ENCODE measurements around the gene CNTN5.
A peak's percentile ranks its signal among the peaks of the same experiment; 100 is the strongest.

CNTN5 gene

DNA sequence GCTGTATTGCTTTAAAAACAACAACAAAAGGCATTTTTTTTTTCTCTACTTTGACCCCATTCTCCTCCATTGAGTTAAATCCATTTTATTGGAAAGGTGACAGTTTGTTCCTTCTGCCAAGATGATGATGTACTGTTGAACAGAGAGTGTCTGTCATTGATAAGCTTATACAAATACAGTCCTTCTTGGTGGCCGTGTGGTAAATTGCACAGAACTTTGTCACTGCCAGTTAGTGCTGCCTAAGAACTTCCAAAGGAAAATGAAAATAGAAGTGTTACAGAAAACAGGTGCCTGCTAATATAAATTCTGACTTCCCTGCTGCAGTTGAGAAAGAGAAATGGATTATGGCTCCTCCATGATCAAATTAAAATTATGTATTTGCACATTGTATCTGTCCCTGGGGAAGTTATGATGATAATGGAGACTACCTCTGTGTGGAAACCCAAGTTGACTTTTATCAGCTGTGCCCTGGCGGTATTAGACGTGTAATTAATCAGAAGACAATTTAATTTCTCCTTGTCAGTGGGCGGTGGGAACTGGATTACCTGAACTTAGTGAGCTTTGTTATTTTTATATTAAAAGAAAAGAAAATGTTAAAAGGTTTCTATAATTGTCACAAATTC lies 546.7 kb downstream of the CNTN5 start:
- TF ChIP-seq, protein P1, sequence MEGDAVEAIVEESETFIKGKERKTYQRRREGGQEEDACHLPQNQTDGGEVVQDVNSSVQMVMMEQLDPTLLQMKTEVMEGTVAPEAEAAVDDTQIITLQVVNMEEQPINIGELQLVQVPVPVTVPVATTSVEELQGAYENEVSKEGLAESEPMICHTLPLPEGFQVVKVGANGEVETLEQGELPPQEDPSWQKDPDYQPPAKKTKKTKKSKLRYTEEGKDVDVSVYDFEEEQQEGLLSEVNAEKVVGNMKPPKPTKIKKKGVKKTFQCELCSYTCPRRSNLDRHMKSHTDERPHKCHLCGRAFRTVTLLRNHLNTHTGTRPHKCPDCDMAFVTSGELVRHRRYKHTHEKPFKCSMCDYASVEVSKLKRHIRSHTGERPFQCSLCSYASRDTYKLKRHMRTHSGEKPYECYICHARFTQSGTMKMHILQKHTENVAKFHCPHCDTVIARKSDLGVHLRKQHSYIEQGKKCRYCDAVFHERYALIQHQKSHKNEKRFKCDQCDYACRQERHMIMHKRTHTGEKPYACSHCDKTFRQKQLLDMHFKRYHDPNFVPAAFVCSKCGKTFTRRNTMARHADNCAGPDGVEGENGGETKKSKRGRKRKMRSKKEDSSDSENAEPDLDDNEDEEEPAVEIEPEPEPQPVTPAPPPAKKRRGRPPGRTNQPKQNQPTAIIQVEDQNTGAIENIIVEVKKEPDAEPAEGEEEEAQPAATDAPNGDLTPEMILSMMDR (IDR thresholded peaks at IDR 0.05; ENCODE audit: low read length, missing control alignments), result no peak

DNA sequence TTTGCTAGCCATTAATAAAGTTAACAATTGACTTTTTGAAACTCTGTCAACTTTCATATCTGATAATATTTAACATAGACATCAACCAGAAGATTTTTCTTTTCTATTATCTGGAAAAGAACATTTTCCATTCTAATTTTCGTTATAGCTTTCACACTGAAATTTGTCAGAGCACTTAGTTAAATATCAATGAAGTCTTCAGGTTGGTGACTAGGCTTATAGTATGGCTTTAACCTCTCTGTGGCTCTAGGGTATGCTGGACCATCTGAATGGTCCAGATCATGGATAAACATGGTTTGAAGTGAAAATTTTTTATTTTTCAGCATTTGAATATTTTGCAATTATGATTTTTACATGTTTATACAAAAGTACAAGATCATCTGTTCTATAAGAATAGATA lies 548.1 kb downstream of the CNTN5 start:
- H3K4me3 ChIP-seq (replicated peaks; ENCODE audit: low read depth, low read length), result no peak overlapping the region
- TF ChIP-seq, protein P1 (IDR thresholded peaks at IDR 0.05; ENCODE audit: low read length, missing control alignments), result no peak
- no peak for DNase-seq (ENCODE audit: low read depth)

More for the DNA sequence above, 546.7 kb downstream of the CNTN5 start:
- no peak for DNase-seq (ENCODE audit: low read depth)
- no peak overlapping the region for H3K4me3 ChIP-seq (replicated peaks; ENCODE audit: low read depth, low read length)

DNA sequence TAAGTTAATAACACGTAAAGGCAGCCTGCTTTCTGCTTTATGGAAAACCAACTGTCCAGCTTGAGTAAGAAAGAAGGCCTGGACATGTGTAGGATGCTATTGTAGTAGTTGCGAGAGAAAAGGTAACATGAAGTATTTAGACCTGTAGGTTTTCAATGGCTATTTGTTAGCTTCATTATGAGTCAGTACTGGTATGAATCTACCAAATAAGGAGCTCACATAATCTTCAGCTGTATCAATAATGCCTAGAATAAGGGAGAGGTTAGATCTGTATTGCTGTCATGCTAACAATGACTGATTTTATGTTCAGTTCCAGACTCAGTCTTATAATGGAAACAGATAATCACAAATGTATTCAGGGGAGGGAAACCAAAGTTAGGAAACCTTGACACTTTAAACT lies 550.3 kb downstream of the CNTN5 start:
- no peak for DNase-seq (ENCODE audit: low read depth)
- TF ChIP-seq, protein P1 (IDR thresholded peaks at IDR 0.05; ENCODE audit: low read length, missing control alignments), result no peak
- no peak overlapping the region for H3K4me3 ChIP-seq (replicated peaks; ENCODE audit: low read depth, low read length)

DNA sequence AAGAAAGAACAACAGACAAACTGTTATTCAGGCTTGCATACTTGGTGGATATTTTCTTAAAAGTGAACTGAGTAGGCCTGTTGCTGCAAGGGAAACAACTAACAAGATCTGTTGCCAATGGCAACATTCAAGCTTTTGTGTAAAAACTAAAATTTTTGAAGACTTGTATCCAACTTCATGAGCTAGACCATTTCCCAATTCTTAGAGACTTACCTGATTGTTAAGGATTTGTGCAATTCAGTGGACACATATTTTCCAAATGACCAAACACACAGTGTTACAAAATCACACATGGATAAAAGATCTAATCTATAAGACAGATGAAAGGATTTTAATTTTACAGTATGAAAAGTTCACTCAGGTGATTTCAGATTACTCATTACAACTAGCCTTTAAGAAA lies 564.1 kb downstream of the CNTN5 start:
- H3K4me3 ChIP-seq (replicated peaks; ENCODE audit: low read depth, low read length), result no peak overlapping the region
- peak; percentile 10 for DNase-seq (ENCODE audit: low read depth)
- TF ChIP-seq, protein P1 (IDR thresholded peaks at IDR 0.05; ENCODE audit: low read length, missing control alignments), result no peak

DNA sequence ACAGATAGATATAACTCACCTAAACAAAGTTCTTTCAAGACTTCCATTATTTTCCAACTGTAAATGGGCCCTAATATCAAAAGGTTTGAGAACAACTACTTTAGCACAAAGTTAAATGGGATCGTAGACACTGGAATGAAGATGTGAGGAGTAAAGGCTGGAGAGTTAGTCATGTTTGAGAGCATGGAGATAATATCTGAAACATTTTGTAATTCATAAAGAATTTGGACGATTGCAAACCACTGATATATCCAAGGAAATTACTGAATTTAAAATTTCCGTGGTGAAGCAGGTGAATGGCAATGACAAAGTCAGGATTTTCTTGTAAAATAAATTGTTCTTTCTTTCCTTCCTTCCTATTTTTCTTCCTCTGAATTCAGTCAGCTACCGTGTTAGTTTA lies 564.9 kb downstream of the CNTN5 start:
- H3K4me3 ChIP-seq (replicated peaks; ENCODE audit: low read depth, low read length), result no peak overlapping the region
- no peak for DNase-seq (ENCODE audit: low read depth)
- TF ChIP-seq, protein P1 (IDR thresholded peaks at IDR 0.05; ENCODE audit: low read length, missing control alignments), result no peak

DNA sequence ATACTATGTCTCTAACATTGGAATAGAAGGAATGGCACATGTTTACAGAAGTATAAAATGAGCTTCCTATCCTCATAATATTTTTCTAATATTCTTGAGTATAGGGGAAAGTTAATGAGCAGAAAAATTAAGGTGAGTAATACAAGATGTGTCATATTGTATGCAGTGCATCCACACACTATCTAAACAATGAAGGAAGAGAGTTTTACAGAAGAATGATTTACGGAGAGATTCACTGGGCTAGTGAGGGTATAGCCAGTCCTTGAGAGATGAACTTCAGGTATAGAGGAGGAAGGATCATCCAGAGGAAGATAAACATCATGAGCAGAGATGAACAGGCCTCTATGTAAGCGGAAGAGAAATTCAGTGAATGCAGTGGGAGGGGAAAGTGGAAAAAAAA lies 569.0 kb downstream of the CNTN5 start:
- H3K4me3 ChIP-seq (replicated peaks; ENCODE audit: low read depth, low read length), result no peak overlapping the region
- DNase-seq (ENCODE audit: low read depth), result no peak
- TF ChIP-seq, protein P1 (IDR thresholded peaks at IDR 0.05; ENCODE audit: low read length, missing control alignments), result no peak

DNA sequence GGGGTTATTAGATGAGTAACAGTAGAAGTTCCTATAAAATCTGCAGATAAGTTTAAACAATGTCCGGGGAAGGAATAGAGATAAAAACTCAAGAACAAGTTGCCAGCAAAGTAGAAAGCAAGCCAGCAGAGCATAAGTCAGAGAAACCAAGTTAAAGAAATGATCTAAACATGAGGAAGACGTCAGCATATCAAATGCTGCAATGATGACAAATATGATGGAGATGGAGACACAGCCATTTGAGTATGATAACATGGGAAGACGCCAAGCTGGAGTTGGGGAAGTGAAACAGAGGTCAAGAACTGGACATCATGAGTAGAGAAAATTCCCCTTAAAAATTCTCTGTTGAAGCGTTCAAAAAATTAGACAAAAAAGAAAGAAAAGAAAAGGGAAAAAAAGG lies 571.5 kb downstream of the CNTN5 start:
- H3K4me3 ChIP-seq (replicated peaks; ENCODE audit: low read depth, low read length), result no peak overlapping the region
- TF ChIP-seq, protein P1 (IDR thresholded peaks at IDR 0.05; ENCODE audit: low read length, missing control alignments), result no peak
- peak; percentile 54 for DNase-seq (ENCODE audit: low read depth)

All from fibroblast of pulmonary artery (primary cell).